HFFc6 (cell line): Measurements from ENCODE around the gene ITGB3BP. TPM values are rescaled to one million over a fixed set of nuclear protein-coding genes. Genes with fewer than 3 reads are reported as not detected.

Source experiments
- DNase-seq: peaks from one replicate; pipeline ENCODE4 v3.0.0-alpha.2; 2018
- H3K27ac Mint-ChIP-seq: 2 replicates; pipeline ENCODE4 v1.8.0; 2020; ENCODE audit warnings: mild to moderate bottlenecking, mixed read lengths
- H3K27me3 Mint-ChIP-seq: 2 replicates; pipeline ENCODE4 v1.8.0; 2021; ENCODE audit warnings: mild to moderate bottlenecking, moderate library complexity, mixed read lengths; ENCODE audit not compliant: insufficient read depth
- H3K36me3 Mint-ChIP-seq: 2 replicates; pipeline ENCODE4 v1.8.0; 2021; ENCODE audit warnings: low read depth, mixed read lengths
- H3K4me1 Mint-ChIP-seq: 2 replicates; pipeline ENCODE4 v1.8.0; 2020; ENCODE audit warnings: low read depth, mixed read lengths
- H3K4me3 Mint-ChIP-seq: 2 replicates; pipeline ENCODE4 v1.8.0; 2020; ENCODE audit warnings: mild to moderate bottlenecking, moderate library complexity, mixed read lengths
- H3K9me3 Mint-ChIP-seq: 2 replicates; pipeline ENCODE4 v1.8.0; 2020; ENCODE audit warnings: mild to moderate bottlenecking, mixed read lengths
- CTCF ChIP-seq: fragments of 200-600 bp; sonication (generic); IDR thresholded peaks from 2 replicates; pipeline ENCODE4 v1.5.0; 2021; ENCODE audit warnings: antibody characterized with exemption, mild to moderate bottlenecking
- total RNA-seq, 6 experiments: library from RNA; stranded (reverse); fragmentation: NEBNext Ultra II Directional; extraction: Animal tissue kit (Norgen Biotek cat#: 25700); gene quantifications; 2 replicates in 1 of 6; 3 replicates in 5 of 6; pipeline ENCODE4 v1.2.3, GENCODE V29; 2021

ITGB3BP gene
- total RNA-seq, 6 experiments from 2014 or later = 16.7 to 25.1 (median 22.3) TPM

- Mint-ChIP-seq H3K4me1 (peaks cover 14% of the 10 kb centered on the region), H3K27me3 (no peaks in the 10 kb centered on the region), H3K4me3 (no peak overlapping the region), H3K9me3 (peaks cover 9% of the 10 kb centered on the region), H3K36me3 (peaks cover 35% of the 10 kb centered on the region), H3K27ac (no peak overlapping the region)
- no peak for DNase-seq
- no peak for TF ChIP-seq CTCF
Observed at GRCh38 chr1:63466181-63466580, 56.8 kb downstream of the ITGB3BP start.

- TF ChIP-seq CTCF = no peak
Observed at GRCh38 chr1:63463248-63463647, 59.8 kb downstream of the ITGB3BP start.

GRCh38 chr1:63461661-63462230, 61.3 kb downstream of the ITGB3BP start:
- peaks cover 14% of the 10 kb centered on the region for H3K4me1 Mint-ChIP-seq
- H3K4me3 Mint-ChIP-seq = no peak overlapping the region
- TF ChIP-seq CTCF = no peak
- no peak overlapping the region for H3K27ac Mint-ChIP-seq
- DNase-seq = no peak
- H3K27me3 Mint-ChIP-seq = no peaks in the 10 kb centered on the region
- H3K9me3 Mint-ChIP-seq = peaks cover 9% of the 10 kb centered on the region
- H3K36me3 Mint-ChIP-seq = peaks cover 27% of the 10 kb centered on the region

More at GRCh38 chr1:63463248-63463647, 59.8 kb downstream of the ITGB3BP start:
- peaks cover 14% of the 10 kb centered on the region for H3K4me1 Mint-ChIP-seq
- H3K9me3 Mint-ChIP-seq = peaks cover 9% of the 10 kb centered on the region
- no peak overlapping the region for H3K27ac Mint-ChIP-seq
- H3K36me3 Mint-ChIP-seq = peaks cover 23% of the 10 kb centered on the region
- H3K27me3 Mint-ChIP-seq = no peaks in the 10 kb centered on the region
- DNase-seq = no peak
- H3K4me3 Mint-ChIP-seq = no peak overlapping the region

- peaks cover 7% of the 10 kb centered on the region for H3K4me1 Mint-ChIP-seq
- H3K27ac Mint-ChIP-seq = no peak overlapping the region
- DNase-seq = no peak
- H3K27me3 Mint-ChIP-seq = no peaks in the 10 kb centered on the region
- TF ChIP-seq CTCF = no peak
- peaks cover 27% of the 10 kb centered on the region for H3K36me3 Mint-ChIP-seq
- H3K9me3 Mint-ChIP-seq = peaks cover 9% of the 10 kb centered on the region
- H3K4me3 Mint-ChIP-seq = no peak overlapping the region
Observed at GRCh38 chr1:63458750-63459149, 64.3 kb downstream of the ITGB3BP start.

GRCh38 chr1:63454269-63454668, 68.8 kb downstream of the ITGB3BP start:
- Mint-ChIP-seq H3K9me3 (no peaks in the 10 kb centered on the region), H3K4me3 (no peak overlapping the region), H3K27ac (no peak overlapping the region), H3K36me3 (peaks cover 5% of the 10 kb centered on the region; the same call in 1 of the 2 replicates), H3K27me3 (no peaks in the 10 kb centered on the region), H3K4me1 (peaks cover 6% of the 10 kb centered on the region)
- peak; percentile 56 for TF ChIP-seq CTCF
- peak; percentile 19 for DNase-seq
